Retinal pigment epithelial cell (primary cell): ENCODE data around the gene NAT8L.

Experiments
- DNase-seq: peaks from one replicate; pipeline ENCODE4 v3.0.0-alpha.2; 2010; ENCODE audit warnings: low read depth
- H3K4me3 ChIP-seq: 2 replicates; pipeline ENCODE4 v1.5.1; 2011; ENCODE audit warnings: mild to moderate bottlenecking, low read length, control low read depth, moderate library complexity
- TF ChIP-seq, protein P1 (sequence below): conservative IDR thresholded peaks from 2 replicates; pipeline ENCODE4 v1.5.1; 2011; ENCODE audit warnings: low read depth, low read length, control low read depth, inconsistent platforms

NAT8L gene

DNA sequence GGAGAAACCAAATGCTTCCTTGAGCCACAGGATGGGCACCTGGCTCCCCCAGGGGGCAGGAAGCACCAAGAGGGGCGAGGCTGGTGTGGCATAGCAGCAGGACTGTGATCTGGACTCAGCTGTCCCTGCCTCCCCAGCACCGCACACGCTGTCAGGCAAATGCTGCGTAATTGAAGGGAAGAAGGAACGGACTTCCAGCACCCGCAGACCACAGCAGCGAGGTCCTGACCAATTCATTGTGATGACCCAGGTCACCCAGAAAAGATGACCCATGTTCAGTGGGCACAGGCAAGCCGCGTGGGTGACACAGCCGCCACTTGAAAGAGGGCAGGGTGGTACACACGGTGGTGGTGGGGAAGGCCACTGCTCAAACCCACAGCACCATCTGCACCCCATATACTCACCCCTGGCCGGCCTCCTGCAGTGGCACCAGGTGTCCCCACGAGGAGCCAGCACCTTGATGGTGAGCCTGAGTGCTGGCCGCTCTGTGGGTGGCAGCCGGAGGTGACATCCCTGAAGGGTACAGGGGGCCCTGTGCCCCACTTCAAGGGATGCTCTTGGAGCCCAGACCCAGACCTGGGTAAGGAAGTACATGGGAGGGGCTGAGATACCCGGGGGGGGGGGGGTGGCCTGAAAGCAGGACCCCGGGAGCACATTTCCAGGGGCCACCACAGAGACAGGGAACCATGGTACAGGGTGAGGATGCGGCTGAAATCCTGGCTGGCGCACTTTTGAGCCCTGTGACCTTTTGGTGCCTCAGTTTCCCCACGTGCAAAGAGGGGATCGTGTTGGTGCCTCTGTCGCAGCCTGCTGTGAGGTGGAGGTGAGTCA, 11.5 kb downstream of the NAT8L start:
- TF ChIP-seq, protein P1, sequence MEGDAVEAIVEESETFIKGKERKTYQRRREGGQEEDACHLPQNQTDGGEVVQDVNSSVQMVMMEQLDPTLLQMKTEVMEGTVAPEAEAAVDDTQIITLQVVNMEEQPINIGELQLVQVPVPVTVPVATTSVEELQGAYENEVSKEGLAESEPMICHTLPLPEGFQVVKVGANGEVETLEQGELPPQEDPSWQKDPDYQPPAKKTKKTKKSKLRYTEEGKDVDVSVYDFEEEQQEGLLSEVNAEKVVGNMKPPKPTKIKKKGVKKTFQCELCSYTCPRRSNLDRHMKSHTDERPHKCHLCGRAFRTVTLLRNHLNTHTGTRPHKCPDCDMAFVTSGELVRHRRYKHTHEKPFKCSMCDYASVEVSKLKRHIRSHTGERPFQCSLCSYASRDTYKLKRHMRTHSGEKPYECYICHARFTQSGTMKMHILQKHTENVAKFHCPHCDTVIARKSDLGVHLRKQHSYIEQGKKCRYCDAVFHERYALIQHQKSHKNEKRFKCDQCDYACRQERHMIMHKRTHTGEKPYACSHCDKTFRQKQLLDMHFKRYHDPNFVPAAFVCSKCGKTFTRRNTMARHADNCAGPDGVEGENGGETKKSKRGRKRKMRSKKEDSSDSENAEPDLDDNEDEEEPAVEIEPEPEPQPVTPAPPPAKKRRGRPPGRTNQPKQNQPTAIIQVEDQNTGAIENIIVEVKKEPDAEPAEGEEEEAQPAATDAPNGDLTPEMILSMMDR, result no peak
- H3K4me3 ChIP-seq, result no peak overlapping the region
- DNase-seq, result no peak

GRCh38 chr4:2071252-2071911, 12.3 kb downstream of the NAT8L start:
- no peak overlapping the region for H3K4me3 ChIP-seq
- no peak for DNase-seq
- TF ChIP-seq, protein P1, result no peak

DNA sequence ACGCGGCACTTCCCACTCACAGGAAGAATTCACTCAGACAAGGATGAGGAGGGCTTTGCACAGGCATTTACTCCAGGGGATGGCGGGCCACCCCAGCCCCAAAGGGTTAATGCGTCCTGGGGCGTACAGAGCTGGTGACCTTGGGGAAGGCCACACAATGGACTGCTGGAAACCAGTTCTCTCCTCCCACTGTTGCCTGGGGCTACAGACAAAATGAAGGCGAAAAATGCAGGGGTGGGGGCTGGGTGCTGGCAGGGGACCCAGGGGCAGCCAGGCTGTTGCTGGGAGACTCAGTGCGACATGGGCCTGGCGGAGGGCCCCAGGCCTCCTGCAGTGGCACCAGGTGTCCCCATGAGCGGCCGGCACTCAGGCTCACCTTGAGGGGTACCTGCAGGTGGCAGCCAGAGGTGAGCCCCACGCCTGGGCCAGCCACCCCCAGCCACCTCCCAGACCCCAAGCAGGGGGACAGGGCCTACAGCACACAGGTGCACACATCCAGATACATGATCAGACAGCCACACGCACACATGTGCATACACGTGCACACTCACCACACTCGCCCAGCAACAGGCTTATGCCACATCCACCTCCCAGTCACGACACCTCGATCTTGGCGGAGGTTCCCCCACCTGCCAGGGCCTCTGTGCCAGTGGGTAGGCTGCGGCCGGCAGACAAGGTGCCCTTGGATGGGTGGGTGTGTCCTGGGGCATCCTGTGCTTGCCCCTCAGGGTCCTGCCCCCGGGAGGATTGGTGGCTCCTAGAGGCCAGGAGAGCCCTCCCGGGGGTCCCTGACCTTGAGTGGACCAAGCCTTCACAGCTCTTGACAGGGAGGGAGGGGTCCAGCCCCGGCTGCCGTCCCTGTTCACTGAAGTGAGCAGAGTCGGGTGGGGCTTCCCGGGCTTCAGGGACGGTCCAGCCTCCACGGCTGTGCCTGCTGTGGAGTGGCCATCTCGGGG, 13.1 kb downstream of the NAT8L start:
- H3K4me3 ChIP-seq, result no peak overlapping the region
- TF ChIP-seq, protein P1, result no peak
- DNase-seq, result no peak

DNA sequence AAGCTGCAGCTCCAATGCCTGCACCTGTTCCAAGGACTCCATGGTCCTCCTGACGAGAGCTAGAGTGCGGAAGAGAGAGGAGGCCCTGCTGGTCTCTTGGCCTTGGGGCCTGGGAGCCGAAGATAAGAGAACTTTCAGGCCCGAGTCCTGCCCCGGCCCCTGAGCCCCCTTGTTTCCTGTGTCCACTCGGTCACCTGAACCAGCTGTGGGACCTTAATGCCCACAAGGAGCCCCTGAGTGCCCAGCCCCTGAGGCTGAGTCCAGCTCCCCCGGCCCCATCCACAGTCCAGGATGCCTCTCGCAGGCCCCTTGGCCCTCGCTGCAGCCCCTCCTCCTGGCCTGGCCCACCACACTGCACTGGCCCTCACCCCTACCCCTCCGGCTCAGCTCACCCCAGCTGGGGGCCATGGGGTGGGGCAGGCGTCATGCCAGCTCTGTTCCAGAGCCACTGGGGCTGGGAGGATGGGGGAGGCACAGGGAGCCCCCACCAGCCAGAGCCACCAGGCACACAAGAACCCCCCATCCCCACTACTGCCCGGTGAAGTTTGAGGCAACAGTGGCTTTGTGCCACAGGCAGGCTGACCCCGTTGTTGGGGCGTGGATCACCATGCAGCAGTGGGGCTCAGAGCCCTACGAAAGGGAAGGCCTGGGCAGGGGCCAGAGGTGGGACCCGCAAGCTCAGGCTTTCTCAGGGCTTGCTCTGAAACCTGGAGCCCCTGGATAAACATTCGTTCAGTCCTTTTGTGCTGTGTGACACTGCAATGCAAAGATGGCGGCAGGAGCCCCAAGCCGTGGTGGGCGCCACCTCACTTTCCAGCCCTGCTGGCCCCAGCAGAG, 14.1 kb downstream of the NAT8L start:
- DNase-seq, result no peak
- TF ChIP-seq, protein P1, result no peak
- no peak overlapping the region for H3K4me3 ChIP-seq

- no peak for DNase-seq
- TF ChIP-seq, protein P1, result no peak
- H3K4me3 ChIP-seq, result no peak overlapping the region
Observed at GRCh38 chr4:2073808-2074481, 14.8 kb downstream of the NAT8L start.

- DNase-seq, result no peak
- no peak overlapping the region for H3K4me3 ChIP-seq
- TF ChIP-seq, protein P1, result no peak
Observed at GRCh38 chr4:2074588-2074987, 15.5 kb downstream of the NAT8L start.
